Measurements from ENCODE around the gene RHOBTB3. TPM values are rescaled to one million over a fixed set of nuclear protein-coding genes. Genes with fewer than 3 reads are reported as not detected.

RHOBTB3 gene, protein sequence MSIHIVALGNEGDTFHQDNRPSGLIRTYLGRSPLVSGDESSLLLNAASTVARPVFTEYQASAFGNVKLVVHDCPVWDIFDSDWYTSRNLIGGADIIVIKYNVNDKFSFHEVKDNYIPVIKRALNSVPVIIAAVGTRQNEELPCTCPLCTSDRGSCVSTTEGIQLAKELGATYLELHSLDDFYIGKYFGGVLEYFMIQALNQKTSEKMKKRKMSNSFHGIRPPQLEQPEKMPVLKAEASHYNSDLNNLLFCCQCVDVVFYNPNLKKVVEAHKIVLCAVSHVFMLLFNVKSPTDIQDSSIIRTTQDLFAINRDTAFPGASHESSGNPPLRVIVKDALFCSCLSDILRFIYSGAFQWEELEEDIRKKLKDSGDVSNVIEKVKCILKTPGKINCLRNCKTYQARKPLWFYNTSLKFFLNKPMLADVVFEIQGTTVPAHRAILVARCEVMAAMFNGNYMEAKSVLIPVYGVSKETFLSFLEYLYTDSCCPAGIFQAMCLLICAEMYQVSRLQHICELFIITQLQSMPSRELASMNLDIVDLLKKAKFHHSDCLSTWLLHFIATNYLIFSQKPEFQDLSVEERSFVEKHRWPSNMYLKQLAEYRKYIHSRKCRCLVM
- total RNA-seq (2022; extraction: Qiagen RNA extraction), result 7.9 to 11.8 TPM (median 9.5 TPM) in 5 replicates

GRCh38 chr5:95730730-95731570 lies at the start of gene RHOBTB3:
Gene RHOBTB3 (plus strand): TSS chr5:95731336. CDS start chr5:95731683, 347 bp downstream.

DNA sequence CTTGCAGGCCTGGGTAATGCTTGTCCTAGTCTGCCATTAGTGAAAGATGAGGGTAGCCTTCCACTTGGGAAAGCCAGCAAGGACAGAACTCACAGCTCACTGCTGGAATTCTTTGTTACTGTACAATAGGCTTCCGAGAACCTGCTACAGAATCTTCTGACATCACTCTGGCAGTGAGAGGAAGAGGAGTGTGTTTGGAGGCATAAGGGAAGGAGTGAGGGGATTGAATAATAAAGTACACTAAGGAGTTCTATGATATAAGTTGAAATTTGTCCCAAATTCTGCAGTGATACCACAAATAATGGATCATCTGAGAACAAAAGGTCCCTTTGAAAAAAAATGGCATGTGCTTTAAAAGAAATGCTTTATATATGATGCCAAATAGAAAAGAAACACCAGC lies 48.2 kb upstream of the RHOBTB3 start, which contains the start of gene SPATA9:
TSS of gene SPATA9 (minus strand) at position 101 of the 400 bp plus-strand sequence. CDS start 137 bp downstream, outside the sequence.

DNA sequence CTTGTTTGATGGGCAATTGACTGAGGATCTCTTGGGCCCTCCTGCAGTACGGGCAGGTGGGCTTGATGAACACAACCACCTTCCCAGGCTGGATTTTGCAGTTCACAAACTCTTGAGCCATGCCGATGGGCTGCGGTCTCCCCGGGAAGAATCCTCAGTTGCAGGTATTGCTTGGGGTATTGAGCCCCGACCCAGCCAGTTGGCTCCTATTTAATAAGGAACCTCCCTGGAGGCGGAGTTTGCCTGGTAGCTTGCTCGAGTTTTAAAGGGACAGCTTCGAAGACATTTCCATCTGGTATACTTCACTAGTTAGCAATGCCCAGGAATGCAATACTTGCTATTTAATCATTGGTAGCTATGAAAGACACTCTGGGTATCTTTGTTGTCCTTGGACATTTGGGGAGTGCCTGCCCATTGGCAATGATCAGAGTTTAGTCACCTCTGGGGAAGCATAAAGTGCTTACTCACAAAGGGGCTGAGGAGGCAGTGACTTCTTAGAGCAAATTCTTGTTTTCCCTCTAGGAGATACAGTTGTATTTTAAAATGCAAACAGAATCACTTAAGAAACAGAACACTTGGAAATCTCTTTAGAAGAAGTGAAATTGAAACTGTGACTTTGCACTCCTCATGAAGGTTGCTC lies 91.5 kb downstream of the RHOBTB3 start, which contains the start of gene GLRX:
TSS of gene GLRX (minus strand) at position 185 of the 640 bp plus-strand sequence. CDS start at position 121, 64 bp downstream.

Other genes with a start within 250 kb of the RHOBTB3 start
- 19.0 to 25.8 TPM (median 23.7 TPM) in 5 replicates for gene SKIC3, start 176.4 kb upstream of the RHOBTB3 start, total RNA-seq (2022; extraction: Qiagen RNA extraction)
- 6.6 to 8.4 TPM (median 7.5 TPM) in 5 replicates for gene ARSK, start 176.2 kb upstream of the RHOBTB3 start, total RNA-seq (2022; extraction: Qiagen RNA extraction)
- 0.06 to 0.20 TPM (median 0.13 TPM) in 5 replicates for gene GPR150, start 111.2 kb upstream of the RHOBTB3 start, total RNA-seq (2022; extraction: Qiagen RNA extraction)
- 1.2 to 3.0 TPM (median 1.9 TPM) in 5 replicates for gene RFESD, start 84.6 kb upstream of the RHOBTB3 start, total RNA-seq (2022; extraction: Qiagen RNA extraction)
- not detected in 5 replicates for gene SPATA9, start 48.3 kb upstream of the RHOBTB3 start, total RNA-seq (2022; extraction: Qiagen RNA extraction)
- gene GLRX, start 91.4 kb downstream of the RHOBTB3 start, total RNA-seq (2022; extraction: Qiagen RNA extraction), result 71.8 to 151 TPM (median 80.3 TPM) in 5 replicates
- gene ELL2, start 230.5 kb downstream of the RHOBTB3 start, total RNA-seq (2022; extraction: Qiagen RNA extraction), result 32.6 to 48.7 TPM (median 46.6 TPM) in 5 replicates